Endothelial cell of umbilical vein (primary cell): Measurements from ENCODE around the gene LORICRIN. TPM values are rescaled to one million over a fixed set of nuclear protein-coding genes. Genes with fewer than 3 reads are reported as not detected.

Experiments used
- BruUV-seq: library from RNA; stranded (reverse); fragments of 400-500 nt; replicated peaks from 2 replicates; lab custom pipeline; 2021; lab: Mats Ljungman, UMichigan
- CTCF ChIA-PET: fragments of 300-600, 350-600 bp; sonication (Branson Sonifier 250); formaldehyde crosslinking; loops from one replicate; lab custom pipeline; 2021; ENCODE audit warnings: antibody characterized with exemption, inconsistent platforms; lab: Charles Lee
- POLR2A ChIA-PET: fragments of 300-600, 350-600 bp; sonication (Branson Sonifier 250); formaldehyde crosslinking; loops from one replicate; lab custom pipeline; 2021; ENCODE audit warnings: antibody characterized with exemption, inconsistent platforms; lab: Charles Lee
- DNase-seq: peaks from one replicate; pipeline ENCODE4 v3.0.0-alpha.2; 2011; ENCODE audit warnings: low read depth, low spot score
- FAIRE-seq: peaks from 2 replicates; lab custom pipeline; 2011; peaks lifted over from hg19 to GRCh38; lab: Jason Lieb, UNC
- H2AFZ ChIP-seq: 2 replicates; pipeline ENCODE4 v1.6.0; 2012; ENCODE audit warnings: low read depth, low read length, control low read depth, inconsistent platforms
- H3K27ac ChIP-seq: 2 replicates; pipeline ENCODE4 v1.5.1; 2011; ENCODE audit warnings: low read depth, mild to moderate bottlenecking, control low read depth, low read length, moderate library complexity; ENCODE audit not compliant: insufficient read depth
- H3K27me3 ChIP-seq, 2 experiments: 2 replicates each; pipeline versions ENCODE4 v1.6.0 to v1.6.1; 2011; ENCODE audit warnings: low read length in 2 of 2, mixed read lengths in 1 of 2; ENCODE audit not compliant: control insufficient read depth in 2 of 2, insufficient read depth in 2 of 2
- H3K36me3 ChIP-seq, 2 experiments: 2 replicates in 1 of 2; 3 replicates in 1 of 2; pipeline ENCODE4 v1.5.1; 2011; ENCODE audit warnings: low read length in 2 of 2, mild to moderate bottlenecking in 1 of 2, moderate library complexity in 1 of 2; ENCODE audit not compliant: control insufficient read depth in 2 of 2, insufficient read depth in 2 of 2; ENCODE audit errors: extremely low read depth in 1 of 2
- H3K4me1 ChIP-seq: 3 replicates; pipeline ENCODE4 v1.5.1; 2011; ENCODE audit warnings: mild to moderate bottlenecking, low read length; ENCODE audit not compliant: control insufficient read depth, insufficient read depth; ENCODE audit errors: extremely low read depth
- H3K4me2 ChIP-seq: 2 replicates; pipeline ENCODE4 v1.6.1; 2011; ENCODE audit warnings: low read length, control low read depth, mixed read lengths; ENCODE audit not compliant: insufficient read depth
- H3K4me3 ChIP-seq, 3 experiments: fragments of 200-600 bp in 1 of 3; sonication (generic), shearing (Covaris generic) in 1 of 3; replicated peaks in 1 of 3; 2 replicates each; pipeline ENCODE4 v1.5.1; 2011 to 2016; ENCODE audit warnings: control low read depth in 3 of 3, low read length in 3 of 3, mild to moderate bottlenecking in 2 of 3, inconsistent platforms in 1 of 3, low read depth in 1 of 3, moderate library complexity in 1 of 3; ENCODE audit not compliant: insufficient read depth in 1 of 3
- H3K79me2 ChIP-seq: 2 replicates; pipeline ENCODE4 v1.6.0; 2012; ENCODE audit warnings: low read length, inconsistent platforms; ENCODE audit not compliant: control insufficient read depth, insufficient read depth
- H3K9ac ChIP-seq: replicated peaks from 2 replicates; pipeline ENCODE3; 2011; ENCODE audit warnings: low read length, control low read depth; ENCODE audit not compliant: insufficient read depth; ENCODE audit errors: extremely low read depth
- H3K9me1 ChIP-seq: replicated peaks from 3 replicates; pipeline ENCODE4 v1.6.0; 2011; ENCODE audit warnings: mild to moderate bottlenecking, low read length; ENCODE audit not compliant: control insufficient read depth, insufficient read depth; ENCODE audit errors: extremely low read depth
- H3K9me3 ChIP-seq: replicated peaks from 2 replicates; pipeline ENCODE4 v1.5.1; 2012; ENCODE audit warnings: low read length, inconsistent platforms; ENCODE audit not compliant: control insufficient read depth, insufficient read depth
- H4K20me1 ChIP-seq: replicated peaks from 2 replicates; pipeline ENCODE3; 2011; ENCODE audit warnings: mild to moderate bottlenecking, low read length; ENCODE audit not compliant: control insufficient read depth, insufficient read depth; ENCODE audit errors: extremely low read depth
- EZH2 ChIP-seq: IDR thresholded peaks from 2 replicates; pipeline ENCODE4 v1.6.1; 2012; ENCODE audit warnings: borderline replicate concordance, low read depth, mild to moderate bottlenecking, moderate library complexity, low read length, inconsistent platforms; ENCODE audit not compliant: severe bottlenecking
- FOS ChIP-seq: IDR thresholded peaks from 2 replicates; pipeline ENCODE4 v1.6.1; 2011; ENCODE audit warnings: mild to moderate bottlenecking, low read length, moderate library complexity, borderline replicate concordance; ENCODE audit not compliant: insufficient read depth
- GATA2 ChIP-seq: IDR thresholded peaks from 2 replicates; pipeline ENCODE4 v1.7.0; 2011; ENCODE audit warnings: low read depth, mild to moderate bottlenecking, moderate library complexity, mixed read lengths, low read length; ENCODE audit not compliant: insufficient read length, insufficient read depth
- JUN ChIP-seq: IDR thresholded peaks from 2 replicates; pipeline ENCODE4 v1.6.1; 2011; ENCODE audit warnings: borderline replicate concordance, low read depth; ENCODE audit not compliant: insufficient read length, insufficient read depth
- MAX ChIP-seq: IDR thresholded peaks from 2 replicates; pipeline ENCODE4 v1.6.1; 2011; ENCODE audit not compliant: insufficient read depth, insufficient read length
- MYC ChIP-seq: IDR thresholded peaks from one replicate; pipeline ENCODE4 v1.6.1; 2011; ENCODE audit warnings: mild to moderate bottlenecking, low read depth, low read length
- POLR2A ChIP-seq: IDR thresholded peaks from 2 replicates; pipeline ENCODE4 v1.6.1; 2012; ENCODE audit warnings: low read depth, mild to moderate bottlenecking, control low read depth, low read length
- POLR2AphosphoS5 ChIP-seq: IDR thresholded peaks from 2 replicates; pipeline ENCODE4 v1.6.1; 2012; ENCODE audit warnings: low read depth, mild to moderate bottlenecking, control low read depth, low read length, moderate library complexity; ENCODE audit not compliant: insufficient read depth
- dilution Hi-C: fragments of 300-500 bp; cut with MboI; formaldehyde crosslinking; loops from one replicate; pipeline ENCODE4 v1.15.0; 2019; ENCODE audit warnings: low sequenced_read_pairs; ENCODE audit not compliant: extremely low pct_ligation_motif_present
- intact Hi-C: fragments of 100-400 bp; cut with micrococcal nuclease; formaldehyde crosslinking; loops from one replicate; pipeline ENCODE4 v1.10.0; 2022
- polyA plus RNA-seq, 4 experiments: library from polyadenylated mRNA; depleted of rRNA in 3 of 4; stranded (reverse) in 3 of 4; unstranded in 1 of 4; fragments of >200 nt; gene quantifications; 2 replicates each; pipeline versions ENCODE4 v1.2.1 to v1.2.3, GENCODE V29; 2011 to 2012; ENCODE audit warnings: missing spikeins in 1 of 4
- total RNA-seq: library from RNA; stranded (reverse); gene quantifications from 2 replicates; pipeline ENCODE4 v1.2.3, GENCODE V29; 2021
- TF ChIP-seq, protein P1 (sequence below), 2 donors: IDR thresholded peaks; 1 replicate in 1 of 2; 2 replicates in 1 of 2; pipeline ENCODE4 v1.5.1; 2011; ENCODE audit warnings: low read length in 2 of 2, mild to moderate bottlenecking in 2 of 2, moderate library complexity in 2 of 2, control low read depth in 1 of 2, inconsistent platforms in 1 of 2, low read depth in 1 of 2; ENCODE audit not compliant: insufficient read depth in 1 of 2; ENCODE audit errors: extremely low read depth in 1 of 2

LORICRIN gene
- total and polyA plus RNA-seq, 2 donors (not counting 3 experiments of a cell fraction or from before 2014, with no cell fraction given), result not detected

DNA sequence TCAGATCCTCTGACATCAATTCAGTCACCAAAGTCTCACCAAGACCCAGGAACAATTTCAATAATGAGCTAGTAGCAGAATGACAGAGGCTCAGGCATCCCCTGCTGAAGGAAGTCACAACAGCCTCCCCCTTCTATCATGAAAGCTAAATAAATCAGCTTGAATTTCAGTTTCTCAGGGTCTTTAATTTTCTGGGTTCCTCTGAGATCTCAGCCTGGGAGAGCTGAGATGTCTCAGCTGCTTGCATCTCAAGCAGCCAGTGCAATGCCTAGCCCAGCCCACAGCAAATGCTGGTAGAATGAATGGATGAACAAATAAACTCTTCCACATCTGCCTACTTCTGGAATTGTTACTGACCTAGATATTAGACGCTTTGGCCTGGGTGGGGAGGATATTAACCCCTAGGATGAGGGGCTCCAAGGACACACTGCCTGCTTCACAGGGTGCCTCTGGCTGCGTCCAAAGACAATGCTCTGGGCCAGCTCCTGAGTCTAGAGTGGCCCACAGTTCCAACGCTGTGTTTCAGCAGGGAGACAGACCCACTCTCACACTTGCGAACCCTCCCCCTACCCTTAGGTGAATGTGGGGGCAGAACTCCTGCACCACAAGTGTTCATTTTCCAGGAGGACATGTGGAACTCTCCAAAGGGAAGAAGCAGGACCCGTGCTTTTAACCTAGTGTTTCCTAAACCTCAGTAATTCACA, 11.2 kb upstream of the LORICRIN start:
- Histone ChIP-seq H3K79me2 (no peaks in the 10 kb centered on the region), H3K9me3 (no peaks in the 10 kb centered on the region), H4K20me1 (no peaks in the 10 kb centered on the region), H2AFZ (no peak overlapping the region), H3K9me1 (no peaks in the 10 kb centered on the region), H3K27me3 (no peaks in the 10 kb centered on the region), H3K27ac (no peak overlapping the region), H3K36me3 (no peaks in the 10 kb centered on the region), H3K4me2 (no peak overlapping the region), H3K4me3 (no peak overlapping the region), H3K9ac (no peak overlapping the region), H3K4me1 (no peaks in the 10 kb centered on the region)
- TF ChIP-seq MAX (no peak), JUN (no peak), GATA2 (no peak), POLR2AphosphoS5 (no peak), POLR2A (no peak), FOS (no peak), EZH2 (no peak), MYC (no peak)
- TF ChIP-seq, protein P1, sequence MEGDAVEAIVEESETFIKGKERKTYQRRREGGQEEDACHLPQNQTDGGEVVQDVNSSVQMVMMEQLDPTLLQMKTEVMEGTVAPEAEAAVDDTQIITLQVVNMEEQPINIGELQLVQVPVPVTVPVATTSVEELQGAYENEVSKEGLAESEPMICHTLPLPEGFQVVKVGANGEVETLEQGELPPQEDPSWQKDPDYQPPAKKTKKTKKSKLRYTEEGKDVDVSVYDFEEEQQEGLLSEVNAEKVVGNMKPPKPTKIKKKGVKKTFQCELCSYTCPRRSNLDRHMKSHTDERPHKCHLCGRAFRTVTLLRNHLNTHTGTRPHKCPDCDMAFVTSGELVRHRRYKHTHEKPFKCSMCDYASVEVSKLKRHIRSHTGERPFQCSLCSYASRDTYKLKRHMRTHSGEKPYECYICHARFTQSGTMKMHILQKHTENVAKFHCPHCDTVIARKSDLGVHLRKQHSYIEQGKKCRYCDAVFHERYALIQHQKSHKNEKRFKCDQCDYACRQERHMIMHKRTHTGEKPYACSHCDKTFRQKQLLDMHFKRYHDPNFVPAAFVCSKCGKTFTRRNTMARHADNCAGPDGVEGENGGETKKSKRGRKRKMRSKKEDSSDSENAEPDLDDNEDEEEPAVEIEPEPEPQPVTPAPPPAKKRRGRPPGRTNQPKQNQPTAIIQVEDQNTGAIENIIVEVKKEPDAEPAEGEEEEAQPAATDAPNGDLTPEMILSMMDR (IDR thresholded peaks at IDR 0.05; ENCODE audit: extremely low read depth in 1 of 2, insufficient read depth in 1 of 2, low read depth in 1 of 2, low read length in 2 of 2), result no peak
- no TSS peak for BruUV-seq
- intact Hi-C loops, result no loop called here
- ChIA-PET POLR2A (no interaction called here), CTCF (interaction anchor here (0.9 kb wide), 1 partner anchor 15 kb away, joined by 3 read pairs; no protein-coding TSS in a partner anchor)
- dilution Hi-C loops, result no loop called here
- FAIRE-seq (no peak), DNase-seq (no peak)
